Stimulated activated CD8-positive, alpha-beta memory T cell treated with anti-CD3 and anti-CD28 coated beads, Interleukin-4, amount 100 ng/mL, for 24 hours (primary cell): ENCODE results near the gene NFXL1.
"Not testable (repeated sequence)": the region's sequence is repeated elsewhere in the genome, so short reads cannot be mapped to it uniquely, and the experiment has no call there.

Source experiments
- DNase-seq: peaks from one replicate; pipeline ENCODE4 v3.0.0-alpha.2; 2020; ENCODE audit warnings: low read depth

The NFXL1 gene

DNA sequence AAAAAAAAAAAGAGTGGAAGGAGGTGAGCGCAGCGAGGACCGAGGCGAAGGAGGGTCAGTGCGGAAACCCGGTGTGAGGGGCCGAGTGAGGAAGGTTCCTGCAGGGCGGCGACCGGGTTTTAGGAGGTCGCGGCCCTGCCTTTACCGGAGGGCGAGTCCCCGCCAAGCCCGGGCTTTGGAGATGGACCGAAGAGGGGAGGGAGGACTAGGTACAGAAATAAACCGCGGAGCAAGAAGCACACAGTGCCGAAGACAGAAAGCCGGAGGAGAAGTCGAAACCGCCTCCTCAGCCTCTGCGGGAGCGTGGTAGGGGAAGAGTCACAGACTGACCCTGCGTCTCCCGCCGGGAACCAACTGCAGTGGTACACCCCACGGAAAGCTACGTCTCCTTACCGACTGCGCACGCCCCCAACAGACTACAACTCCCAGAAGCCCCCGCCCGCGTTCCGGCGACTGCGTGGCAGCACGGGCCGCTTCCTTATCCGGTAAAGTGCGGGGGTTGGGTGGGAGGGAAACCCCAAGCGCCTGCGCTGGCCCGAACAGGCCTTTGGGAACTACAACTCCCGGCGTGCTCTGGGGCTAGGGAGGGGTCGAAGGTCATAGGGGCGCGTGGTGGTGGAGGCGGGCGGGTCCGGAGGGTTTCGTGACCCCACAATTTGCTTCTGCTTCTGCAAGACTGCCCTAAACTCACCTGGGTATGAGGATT is at the start of gene NFXL1:
NFXL1 (minus strand) TSS at position 364 of the 706 bp plus-strand sequence. CDS start 380 bp downstream, outside the sequence.
- DNase-seq = peak; percentile 93

DNA sequence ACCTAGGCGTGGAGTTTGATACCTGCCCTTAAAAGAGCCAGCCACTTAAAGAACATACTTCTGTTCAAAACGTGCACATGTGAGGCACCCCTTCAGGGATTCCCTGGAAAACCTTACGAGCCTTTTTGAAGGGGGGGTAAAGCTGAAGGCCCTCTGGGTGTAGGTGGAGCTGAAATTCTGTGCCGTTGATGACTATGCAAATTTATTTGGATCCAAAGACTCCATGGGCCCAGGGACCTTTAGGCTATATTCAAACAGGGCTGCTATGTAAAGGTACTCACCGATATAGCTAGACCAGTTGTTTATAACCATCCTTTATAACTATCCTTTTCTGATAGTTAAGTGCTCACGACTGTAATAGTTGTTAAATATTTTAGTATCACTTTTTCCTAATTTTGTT is 40.3 kb upstream of the NFXL1 start:
- no peak for DNase-seq

DNA sequence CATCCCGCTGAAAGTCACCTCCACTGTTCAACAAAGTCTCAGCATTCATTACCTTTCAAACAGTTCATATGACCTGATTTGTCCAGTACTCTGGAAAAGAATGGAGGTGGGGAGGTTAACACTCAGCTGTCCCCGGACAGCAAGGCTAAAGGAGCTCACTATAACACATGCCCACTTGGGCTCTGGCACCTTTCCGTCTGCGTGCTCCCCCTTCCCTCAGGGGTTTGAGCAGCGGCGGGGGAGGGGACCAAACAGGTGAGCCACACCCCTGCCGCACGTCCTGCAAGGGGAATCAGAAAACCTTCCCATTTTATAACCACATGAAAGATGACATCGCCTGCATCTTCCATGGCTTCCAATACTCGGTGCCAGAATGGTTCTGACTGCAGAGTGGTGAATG is 39.9 kb upstream of the NFXL1 start:
- DNase-seq = no peak

DNA sequence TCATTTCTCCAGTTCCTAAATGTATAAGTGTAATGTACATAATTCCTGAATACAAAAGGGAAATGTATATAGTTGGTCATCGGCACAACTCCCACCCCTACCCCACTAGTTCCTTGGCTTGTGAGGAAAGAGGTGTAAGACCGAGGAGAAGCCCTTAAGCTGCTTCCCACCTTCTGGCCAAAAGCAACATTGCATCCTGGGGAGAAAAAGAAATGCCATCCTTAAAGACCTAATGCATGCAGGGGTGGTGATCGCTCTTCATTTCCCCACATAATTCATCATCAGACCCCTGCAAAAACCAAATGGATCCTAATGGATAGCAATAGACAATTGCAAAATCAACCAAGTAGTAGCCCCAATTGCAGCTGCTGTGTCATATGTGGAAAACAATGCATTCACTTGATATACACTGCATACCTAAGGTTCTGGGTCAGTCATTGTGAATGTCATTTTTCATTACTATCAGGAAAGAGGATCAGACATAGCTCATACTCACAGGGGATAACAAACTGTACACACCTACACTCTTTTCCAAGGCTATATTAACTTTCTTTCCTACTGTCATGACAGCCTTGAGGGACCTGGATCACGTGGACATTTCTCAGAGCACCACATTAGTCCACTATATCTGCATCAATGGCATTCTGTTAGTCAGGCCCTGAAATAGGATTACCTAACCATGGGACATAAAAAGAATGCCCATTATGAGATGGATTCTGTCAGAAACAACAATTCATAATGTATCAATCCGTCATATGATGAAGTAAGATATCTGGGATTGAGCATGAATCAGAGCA is 31.7 kb upstream of the NFXL1 start:
- DNase-seq = no peak

DNA sequence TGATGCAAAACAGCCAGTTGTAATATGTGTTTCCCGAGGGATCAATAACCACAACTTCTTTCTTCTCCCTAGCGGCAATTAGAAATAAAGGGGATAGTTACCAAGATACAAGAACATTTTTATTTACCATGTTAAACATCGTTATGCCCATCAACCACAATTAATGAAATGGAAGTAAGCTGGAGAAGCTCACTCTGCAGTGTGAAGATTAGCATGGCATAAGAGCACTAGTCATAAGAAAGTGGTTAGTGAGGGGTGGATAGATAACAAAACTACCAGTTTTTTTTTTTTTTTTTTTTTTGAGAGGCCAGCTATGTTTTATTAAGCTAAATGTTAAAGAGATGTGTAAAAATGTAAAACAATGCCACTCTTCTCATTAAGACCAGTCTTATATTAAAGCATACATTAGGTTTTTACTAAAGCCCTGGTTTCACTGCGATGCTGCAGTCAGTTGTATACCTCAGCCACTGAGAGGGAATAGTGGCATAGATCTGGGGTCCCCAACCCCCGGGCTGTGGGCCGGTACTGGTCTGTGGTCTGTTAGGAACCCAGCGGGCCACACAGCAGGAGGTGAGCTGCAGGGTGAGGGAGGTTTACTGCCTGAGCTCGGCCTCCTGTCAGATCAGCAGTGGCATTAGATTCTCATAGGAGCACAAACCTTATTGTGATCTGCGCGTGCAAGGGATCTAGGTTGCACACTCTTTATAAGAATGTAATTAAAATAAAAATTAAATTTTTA is 27.9 kb upstream of the NFXL1 start:
- no peak for DNase-seq

GRCh38 chr4:47939456-47939855 is 25.1 kb upstream of the NFXL1 start:
- no peak for DNase-seq

DNA sequence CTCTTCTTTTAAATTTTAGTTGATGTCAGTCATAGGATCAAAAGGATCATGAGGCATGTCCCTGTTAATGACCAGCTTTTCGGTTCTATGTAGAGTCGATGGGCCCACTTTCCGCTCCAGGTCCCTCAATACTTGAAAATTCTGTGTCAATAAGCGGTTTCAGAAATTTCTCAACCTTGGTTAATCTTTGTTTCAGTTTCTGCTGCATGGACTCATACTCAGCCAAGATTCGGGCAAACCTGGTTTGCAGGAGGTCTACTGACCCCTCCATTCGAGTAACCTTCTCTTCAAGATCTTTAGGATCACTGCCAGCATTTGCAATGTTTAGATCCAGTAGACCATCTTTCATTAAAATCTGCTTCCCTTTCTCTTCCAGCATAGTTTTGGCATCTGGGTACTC is 22.0 kb upstream of the NFXL1 start:
- DNase-seq = no peak

GRCh38 chr4:47933840-47934239 is 19.5 kb upstream of the NFXL1 start:
- no peak for DNase-seq

GRCh38 chr4:47930971-47931804 is 16.8 kb upstream of the NFXL1 start:
- DNase-seq = no peak

GRCh38 chr4:47929682-47930201 is 15.4 kb upstream of the NFXL1 start:
- DNase-seq = no peak

- peak; percentile 13 for DNase-seq
Measured at GRCh38 chr4:47926667-47927258, 12.4 kb upstream of the NFXL1 start.

GRCh38 chr4:47923261-47923608 is 8.9 kb upstream of the NFXL1 start:
- not testable (repeated sequence) for DNase-seq

- DNase-seq = not testable (repeated sequence)
Measured at GRCh38 chr4:47922436-47923260, 8.3 kb upstream of the NFXL1 start.

- DNase-seq = not testable (repeated sequence)
Measured at GRCh38 chr4:47917163-47917562, 2.8 kb upstream of the NFXL1 start.

GRCh38 chr4:47915378-47915777 is 995 bp upstream of the NFXL1 start:
- DNase-seq = no peak

DNA sequence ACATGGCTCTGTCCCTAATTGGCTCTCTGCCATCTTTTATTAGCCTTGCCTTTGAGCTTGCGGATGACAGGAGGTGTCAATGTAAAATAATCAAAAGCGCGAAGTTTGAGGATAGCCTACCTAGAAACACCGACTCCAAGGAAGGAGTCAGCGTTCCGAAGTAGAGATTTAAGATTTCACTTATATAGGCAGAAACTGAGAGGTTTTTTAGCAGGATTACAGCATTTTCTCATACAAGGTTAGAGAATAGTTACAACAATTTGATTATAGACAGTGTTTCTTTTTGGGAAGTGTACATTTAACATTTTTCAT is 499 bp upstream of the NFXL1 start:
- DNase-seq = no peak

- DNase-seq = peak; percentile 14
Measured at GRCh38 chr4:47913861-47914219, 543 bp downstream of the NFXL1 start.

GRCh38 chr4:47913330-47913729 is 1.1 kb downstream of the NFXL1 start:
- no peak for DNase-seq

DNA sequence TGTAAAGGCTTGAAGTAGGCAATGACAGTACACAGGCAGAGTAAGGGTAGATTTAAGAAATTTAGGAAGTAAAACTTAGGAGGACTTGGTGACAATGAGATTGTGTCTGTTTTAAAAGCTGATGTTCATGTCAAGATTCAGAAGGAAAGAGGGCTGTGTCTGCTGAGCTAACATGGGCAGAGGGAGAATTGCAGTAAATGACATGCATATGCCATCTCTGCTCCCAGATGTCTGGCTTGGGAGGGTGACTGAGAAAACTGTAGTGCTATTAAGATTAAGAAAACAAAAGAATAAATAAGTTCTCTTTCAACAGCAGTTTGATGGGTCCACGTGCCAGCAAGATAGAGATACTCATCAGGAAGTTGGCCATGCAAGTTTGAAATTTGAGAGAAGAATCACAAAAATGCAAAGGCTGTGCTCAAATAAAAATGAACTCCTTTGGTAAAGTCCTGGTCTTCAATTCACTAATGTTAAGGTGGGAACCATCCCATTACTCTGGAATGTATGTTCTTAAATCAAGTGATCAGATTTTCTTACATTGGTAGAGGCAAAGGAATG is 7.2 kb downstream of the NFXL1 start:
- DNase-seq = no peak

DNA sequence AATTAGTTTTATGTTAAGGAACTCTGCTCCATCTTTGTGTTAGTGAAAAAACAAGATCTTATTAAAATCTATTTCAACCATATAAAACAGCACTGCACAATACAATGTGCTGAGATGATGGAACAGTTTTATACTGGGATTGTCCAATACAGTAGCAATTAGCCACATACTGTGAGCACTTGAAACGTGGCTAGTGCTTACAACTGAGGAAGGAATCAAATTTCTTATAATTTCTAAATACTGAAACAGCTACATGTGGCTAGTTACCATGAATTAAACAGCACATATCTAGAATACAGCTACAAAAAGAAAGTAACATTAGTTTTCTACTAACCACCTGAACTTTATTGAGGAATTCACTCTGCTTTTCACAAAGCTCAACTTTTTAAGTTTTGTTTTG is 14.7 kb downstream of the NFXL1 start:
- DNase-seq = no peak
